ENCODE measurements around the gene ACBD6.

Gene ACBD6

GRCh38 chr1:180241716-180242544 is 260.4 kb downstream of the ACBD6 start:
- DNase-seq (ENCODE audit: low spot score), result no peak

DNA sequence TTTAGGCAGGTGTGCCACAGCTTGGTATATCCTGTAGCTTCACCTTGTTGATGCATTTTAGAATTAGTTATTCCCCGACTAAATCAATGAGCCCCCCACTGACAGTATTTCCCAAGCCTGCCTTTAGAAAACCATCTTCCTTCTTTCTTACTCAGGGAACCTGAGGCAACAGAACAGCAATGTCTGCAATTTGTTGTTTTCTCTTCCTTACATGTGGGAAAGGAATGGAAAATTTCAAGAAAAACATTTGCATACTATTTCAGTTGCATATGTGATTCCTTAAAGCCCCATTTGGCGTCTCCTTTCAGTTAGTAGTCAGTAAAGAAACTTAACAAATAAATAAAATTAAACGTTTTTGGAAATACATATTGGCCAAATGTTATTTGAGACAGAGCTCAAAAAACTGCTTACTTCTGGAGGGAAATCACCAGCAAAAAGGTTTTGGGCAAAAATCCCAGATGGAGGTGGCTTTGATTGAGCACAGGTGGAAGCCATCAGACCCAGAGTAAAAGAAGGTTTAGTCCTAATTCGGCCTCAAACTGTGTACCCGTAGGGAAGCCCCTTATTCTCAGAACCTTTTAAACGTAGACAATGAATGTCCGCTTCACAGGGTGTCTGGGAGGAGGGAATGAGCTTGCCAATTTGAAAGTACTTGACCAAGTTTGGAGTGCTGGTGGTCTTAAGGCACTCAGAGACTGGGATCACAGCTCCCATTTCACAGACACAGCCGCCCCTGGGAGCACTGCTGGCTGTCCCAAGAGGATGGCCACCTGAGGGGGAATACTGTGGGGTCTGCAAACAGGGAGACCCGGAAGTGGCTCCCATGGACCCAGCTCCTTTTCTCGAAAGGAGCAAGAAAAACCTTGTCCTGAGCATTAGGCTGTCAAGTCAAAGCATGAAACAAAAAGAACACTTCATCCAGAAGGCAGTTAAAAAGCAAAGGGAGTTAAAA is 263.0 kb downstream of the ACBD6 start:
- no peak for DNase-seq (ENCODE audit: low spot score)

DNA sequence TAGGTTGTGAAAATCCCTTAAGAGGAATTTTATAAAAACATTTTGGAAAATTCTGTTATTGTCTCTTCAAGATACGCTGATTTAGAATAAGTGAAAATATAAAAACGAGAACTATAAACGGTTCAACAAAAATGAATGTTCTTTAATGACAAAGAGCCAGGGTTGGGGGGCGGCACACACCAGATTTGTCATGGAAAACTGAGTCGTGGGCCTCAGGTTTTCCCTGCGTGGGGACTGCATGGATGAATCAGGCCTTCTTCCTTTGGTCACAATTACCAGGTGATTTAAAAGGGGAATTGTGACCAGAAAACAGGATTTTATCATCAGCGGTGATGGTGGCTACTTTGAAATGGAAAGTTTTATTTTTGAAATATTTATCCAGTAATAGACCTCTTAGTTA is 263.7 kb downstream of the ACBD6 start:
- DNase-seq (ENCODE audit: low spot score), result no peak

Data from HuH-7.5 (cell line).